Stimulated activated CD4-positive, alpha-beta T cell treated with anti-CD3 and anti-CD28 coated beads, Interleukin-15, amount 100 ng/mL, for 48 hours (primary cell): ENCODE results near the gene PDXDC1.
"Not testable (repeated sequence)": the region's sequence is repeated elsewhere in the genome, so short reads cannot be mapped to it uniquely, and the experiment has no call there.

ENCODE experiments used
- DNase-seq, 2 donors: peaks; one replicate each; pipeline ENCODE4 v3.0.0-alpha.2; 2020; ENCODE audit warnings: low read depth in 2 of 2

Gene PDXDC1

DNA sequence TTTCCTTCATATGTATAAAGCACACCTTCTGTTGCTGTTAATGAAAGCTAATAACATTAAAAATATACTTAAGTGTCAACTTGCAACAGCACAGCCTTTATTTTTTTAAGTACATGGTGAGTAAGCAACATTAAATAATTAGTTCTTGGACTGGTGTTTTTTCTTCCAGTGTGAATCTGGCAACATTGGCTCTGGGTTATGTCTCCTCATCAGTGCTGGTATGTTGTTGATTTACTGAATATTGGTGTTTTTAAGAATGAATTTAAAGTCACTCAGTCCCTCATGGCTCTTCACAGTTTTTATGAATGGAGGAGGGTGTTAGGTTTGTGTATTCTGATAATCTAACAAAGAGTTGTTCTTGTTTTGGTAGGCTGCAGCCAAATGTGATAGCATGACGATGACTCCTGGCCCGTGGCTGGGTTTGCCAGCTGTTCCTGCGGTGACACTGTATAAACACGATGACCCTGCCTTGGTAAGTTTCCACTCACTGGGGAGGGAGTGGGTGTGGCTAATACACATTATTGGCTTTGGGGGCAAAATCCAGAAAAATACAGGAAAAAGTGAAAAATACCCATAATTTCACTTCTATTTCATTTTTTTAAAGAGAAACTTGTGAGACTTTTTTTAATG, 42.2 kb downstream of the PDXDC1 start:
- DNase-seq = not testable (repeated sequence)

DNA sequence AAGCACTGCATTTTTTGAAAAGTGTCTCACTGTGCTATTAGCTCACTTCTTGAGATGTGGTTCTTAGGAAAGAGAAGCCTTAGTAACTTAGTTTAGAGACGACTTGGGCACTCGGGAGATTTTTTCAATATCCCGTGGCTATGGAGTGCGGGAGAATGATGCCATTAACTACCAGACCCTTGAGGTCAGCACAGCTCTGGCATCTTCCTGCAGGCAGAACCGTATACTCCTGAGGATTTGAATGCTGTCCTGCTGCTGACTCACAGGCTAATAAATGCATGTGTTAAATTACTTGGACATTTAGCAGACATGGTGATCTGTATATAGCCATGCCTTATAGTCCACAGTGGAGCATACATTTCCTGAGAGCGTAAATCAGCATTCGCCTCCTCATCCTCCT, 46.6 kb downstream of the PDXDC1 start:
- DNase-seq = not testable (repeated sequence)

DNA sequence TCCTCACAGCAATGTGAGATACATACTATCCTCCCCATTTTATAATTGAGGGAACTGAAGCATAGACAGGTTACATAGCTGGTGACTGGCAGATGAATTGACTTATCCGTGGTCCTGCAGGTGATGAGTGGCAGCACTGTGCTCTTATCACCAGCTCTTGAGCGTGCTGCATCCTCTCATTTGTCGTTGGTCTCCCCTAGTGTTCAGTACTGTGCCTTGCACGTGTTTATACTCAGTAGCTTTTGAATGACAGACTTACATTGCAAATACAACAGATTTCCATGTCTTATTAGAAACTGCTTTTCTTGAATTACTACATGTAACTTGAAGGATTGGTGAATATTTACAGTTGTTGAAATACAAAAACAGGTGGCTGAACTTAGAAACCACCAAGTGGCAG, 47.4 kb downstream of the PDXDC1 start:
- DNase-seq = peak in 1 of 2 donors; percentile 39

DNA sequence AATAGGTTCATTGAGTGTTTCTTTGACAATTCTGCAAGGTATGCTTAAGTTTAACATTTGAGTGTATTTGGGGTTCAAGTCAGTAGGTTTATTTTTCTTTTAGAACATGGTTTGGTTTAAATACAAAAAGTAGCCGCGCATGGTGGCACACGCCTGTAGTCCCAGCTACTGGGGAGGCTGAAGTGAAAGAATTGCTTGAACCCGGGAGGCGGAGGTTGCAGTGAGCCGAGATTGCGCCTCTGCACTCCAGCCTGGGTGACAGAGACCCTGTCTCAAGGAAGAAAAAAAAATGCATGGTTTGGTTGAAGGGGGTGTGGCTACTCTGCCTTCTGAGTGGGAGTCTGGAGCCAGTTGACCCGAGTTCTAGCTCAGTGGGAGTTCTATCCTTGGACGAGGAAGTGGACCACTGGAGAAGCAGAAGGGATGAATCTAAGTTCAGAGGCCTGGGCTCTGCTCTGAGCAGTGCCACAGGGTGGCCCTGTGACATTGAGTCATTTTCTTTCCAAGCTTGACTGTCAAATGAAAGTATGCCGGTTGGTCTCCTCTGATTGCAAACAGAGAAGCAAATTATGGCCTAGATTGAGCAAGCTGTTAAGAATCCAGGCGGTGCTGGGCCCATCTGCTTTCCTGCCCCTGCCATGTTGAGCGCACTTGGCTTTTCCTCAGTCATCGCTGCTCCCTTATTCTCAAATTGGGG, 48.7 kb downstream of the PDXDC1 start:
- not testable (repeated sequence) for DNase-seq

DNA sequence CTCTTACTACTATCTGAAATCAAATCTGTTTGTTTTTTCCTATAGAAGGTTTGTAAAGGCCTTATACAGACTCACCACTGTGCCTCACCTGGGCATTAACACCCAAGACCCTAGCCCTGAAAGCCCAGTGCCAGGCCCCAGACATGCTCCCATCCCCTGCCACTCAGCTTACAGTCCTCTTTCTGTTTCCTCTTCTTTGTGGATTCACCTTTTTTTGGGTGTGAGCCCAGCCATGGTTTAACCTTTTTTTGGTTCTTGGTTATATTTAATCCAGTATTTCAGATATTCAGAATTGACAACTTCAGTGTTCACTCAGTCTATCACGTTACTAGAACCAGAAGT, 50.0 kb downstream of the PDXDC1 start:
- DNase-seq = not testable (repeated sequence)

DNA sequence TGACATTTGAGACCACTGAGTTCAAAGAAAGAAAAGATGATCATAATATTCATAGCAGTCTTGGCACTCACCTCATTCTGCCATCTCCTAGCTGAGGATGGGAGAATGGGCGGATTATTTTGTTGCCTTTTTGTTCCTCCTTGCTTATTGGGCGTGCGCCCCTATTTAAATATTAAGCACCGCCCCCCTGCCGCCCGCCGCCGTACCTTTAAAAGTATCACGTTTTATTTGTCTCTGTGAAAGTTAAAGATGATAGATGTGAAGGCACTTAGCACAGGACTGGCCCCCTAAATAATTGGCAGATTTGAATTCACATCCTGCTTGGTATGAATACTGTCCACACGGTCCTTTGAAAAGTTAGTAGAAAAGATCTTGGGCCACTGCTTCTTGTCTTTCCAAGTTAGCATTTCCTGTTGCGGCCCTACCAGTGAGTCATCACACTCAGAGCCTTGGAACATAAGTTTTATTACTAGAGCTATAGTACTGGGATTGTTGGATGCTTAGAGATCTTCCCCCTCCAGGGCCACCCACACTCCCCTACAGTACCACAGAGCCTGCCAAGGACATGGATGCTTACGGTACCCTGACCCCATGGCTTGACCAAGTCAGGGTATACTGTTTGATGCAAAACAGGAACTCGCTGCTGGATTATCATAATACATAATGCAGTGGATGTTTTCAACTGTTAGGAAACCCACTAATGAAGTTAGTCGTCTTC, 50.6 kb downstream of the PDXDC1 start:
- not testable (repeated sequence) for DNase-seq

DNA sequence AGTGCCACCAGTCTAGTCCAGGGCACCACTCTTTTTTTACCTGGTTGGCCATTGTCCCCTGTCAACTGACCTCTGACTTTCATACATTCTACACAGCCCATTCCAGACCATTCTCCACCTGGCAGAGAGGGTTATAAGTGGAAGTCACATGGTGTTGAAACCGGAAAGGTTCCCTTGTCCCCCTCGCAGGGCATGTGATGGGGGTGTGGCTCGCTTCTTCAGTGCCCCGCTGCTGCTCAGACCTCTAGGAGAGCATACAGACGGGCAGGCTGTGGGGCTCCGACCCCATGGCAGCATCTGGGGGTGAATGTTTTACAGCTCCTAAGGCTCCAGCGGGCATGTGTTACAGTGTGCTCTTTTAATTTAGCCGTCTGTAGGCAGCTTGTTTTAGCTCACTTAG, 52.2 kb downstream of the PDXDC1 start:
- not testable (repeated sequence) for DNase-seq

DNA sequence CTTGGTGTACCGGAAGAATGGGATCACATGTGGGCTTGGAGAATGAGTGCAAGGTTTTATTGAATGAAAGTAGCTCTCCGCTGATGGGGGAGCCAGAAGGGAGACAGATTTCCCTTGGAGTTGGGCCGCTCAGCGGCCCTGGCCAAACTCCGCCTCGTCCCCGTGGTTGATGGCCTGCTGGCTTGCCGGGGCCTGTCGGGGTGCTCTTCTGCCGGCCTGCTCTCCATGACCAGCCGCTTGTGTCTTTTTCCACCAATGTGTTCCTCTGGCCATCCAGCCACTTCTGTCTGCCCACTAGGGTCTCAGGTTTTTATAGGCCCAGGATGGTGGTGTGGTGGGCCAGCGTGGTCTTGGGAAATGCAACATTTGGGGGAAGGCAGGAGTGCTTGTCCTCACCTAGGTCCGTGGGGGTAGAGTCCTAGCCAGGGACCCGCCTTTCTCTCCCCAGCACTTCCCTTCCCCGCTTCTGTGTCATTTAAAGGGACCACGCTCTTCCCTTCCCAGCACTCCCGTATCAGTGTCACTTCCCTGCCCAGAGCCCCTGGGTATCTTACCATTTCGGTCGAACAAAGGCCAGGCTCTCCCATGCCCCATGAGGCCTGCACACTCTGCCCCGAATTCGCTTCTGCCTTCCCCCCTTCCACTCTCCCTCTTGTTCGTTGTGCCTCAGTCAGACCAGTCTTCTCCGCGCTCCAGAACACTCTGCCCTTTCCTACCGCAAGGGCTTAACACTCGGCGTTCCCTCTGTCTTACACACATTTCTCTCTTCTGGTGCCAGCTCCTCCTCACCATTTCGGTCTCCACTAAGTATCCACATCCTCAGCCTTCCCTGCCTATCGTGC, 52.9 kb downstream of the PDXDC1 start:
- not testable (repeated sequence) for DNase-seq

DNA sequence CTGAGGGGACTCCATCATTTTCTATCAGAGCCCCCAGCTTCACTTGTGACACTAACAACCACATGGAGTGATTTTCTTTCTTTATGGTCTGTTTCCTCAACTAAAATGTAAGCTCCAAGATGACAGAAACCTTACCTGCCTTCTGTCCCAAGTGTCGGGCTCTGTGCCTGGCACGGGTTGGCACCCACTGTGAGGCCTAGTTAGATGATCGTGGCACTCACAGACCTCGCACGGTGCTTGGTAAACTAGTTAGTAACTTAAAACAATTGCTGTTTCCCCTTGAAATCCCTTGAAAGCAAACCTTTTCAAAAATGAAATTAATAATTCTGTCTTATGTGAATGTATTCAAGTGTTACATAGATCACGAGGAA, 53.5 kb downstream of the PDXDC1 start:
- DNase-seq = not testable (repeated sequence)

DNA sequence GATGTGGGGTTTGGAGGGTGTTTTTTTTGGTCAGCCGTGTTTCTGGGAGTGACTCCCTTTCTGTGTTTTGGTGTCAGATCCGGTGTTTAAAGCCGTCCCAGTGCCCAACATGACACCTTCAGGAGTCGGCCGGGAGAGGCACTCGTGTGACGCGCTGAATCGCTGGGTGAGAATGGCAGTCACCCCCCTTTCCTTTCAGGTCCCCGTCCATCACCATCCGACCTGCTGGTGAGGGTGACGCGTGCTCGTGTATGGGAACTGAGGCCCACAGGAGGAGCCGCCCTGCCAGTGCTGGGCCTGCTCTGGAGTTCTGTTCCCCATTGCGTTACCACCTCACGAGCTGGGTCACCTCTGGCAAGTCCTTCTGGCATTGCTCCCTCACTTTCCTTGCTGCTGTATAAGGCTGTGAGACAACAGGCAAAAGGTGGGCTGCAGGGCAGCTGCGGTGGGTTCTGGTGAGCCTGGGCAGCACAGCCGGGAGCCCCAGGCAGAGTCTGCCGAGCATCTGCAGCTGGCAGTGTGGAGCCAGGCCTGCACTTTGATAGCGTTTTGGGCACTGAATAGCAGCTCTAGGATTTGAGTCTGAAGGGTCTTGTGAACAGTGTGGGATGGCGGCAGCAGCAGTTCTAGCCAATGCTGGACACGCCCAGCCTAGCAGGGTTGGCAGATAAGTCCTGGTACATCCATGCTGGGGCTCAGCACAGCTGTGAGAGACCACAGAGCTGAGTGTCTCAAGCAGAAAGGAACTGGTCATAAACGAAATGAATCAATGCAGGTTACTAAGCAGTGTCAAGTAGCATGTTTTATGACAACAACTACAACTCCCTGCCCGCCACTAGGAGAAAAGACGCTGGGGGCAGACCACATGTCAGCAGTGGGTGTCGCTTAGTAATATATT, 54.2 kb downstream of the PDXDC1 start:
- not testable (repeated sequence) for DNase-seq

DNA sequence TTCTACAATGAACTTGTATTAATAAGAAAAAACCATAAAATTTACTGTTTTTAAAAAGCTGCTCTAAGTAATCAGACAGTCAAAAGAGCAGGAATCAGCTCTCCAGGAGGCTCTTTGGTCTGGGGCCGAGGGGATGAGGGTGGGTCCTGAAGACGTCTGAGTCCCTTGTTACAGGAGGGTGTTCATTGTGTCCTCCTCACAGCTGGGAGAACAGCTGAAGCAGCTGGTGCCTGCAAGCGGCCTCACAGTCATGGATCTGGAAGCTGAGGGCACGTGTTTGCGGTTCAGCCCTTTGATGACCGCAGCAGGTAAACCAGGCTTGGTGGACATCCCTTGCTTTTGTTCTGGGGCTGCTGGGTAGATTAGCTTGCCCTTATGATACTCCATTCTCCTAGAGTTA, 54.9 kb downstream of the PDXDC1 start:
- not testable (repeated sequence) for DNase-seq

DNA sequence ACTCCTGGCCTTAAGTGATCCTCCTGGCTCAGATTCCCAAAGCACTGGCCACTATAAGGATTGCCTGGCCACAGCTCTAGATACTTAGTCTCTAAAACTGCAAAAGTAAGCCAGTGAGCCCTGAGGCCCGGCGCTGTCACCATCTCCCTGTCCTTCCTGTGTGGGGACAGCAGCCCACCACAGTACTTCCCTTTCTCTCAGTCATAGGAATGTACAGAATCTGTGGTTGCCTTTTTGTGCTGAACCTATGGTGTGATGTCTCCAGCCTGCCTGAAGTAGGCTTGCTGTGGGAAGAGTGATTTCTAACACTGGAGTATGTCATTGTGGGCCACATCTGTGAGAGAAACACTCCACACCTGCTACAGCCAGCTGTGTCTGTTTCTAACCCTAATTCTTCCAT, 56.4 kb downstream of the PDXDC1 start:
- no peak for DNase-seq

DNA sequence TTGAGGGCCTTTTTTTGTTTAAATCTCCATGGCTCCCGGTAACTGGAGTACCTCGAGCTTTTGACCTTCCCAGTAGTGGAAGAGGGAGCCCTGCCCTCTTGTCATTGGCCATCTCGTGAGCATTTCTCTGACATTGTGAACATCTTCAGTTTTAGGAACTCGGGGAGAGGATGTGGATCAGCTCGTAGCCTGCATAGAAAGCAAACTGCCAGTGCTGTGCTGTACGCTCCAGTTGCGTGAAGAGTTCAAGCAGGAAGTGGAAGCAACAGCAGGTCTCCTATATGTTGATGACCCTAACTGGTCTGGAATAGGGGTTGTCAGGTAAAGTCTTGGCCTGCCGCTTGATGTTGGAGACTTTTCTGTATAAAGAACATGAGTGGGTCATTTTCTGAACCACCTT, 56.8 kb downstream of the PDXDC1 start:
- no peak for DNase-seq

DNA sequence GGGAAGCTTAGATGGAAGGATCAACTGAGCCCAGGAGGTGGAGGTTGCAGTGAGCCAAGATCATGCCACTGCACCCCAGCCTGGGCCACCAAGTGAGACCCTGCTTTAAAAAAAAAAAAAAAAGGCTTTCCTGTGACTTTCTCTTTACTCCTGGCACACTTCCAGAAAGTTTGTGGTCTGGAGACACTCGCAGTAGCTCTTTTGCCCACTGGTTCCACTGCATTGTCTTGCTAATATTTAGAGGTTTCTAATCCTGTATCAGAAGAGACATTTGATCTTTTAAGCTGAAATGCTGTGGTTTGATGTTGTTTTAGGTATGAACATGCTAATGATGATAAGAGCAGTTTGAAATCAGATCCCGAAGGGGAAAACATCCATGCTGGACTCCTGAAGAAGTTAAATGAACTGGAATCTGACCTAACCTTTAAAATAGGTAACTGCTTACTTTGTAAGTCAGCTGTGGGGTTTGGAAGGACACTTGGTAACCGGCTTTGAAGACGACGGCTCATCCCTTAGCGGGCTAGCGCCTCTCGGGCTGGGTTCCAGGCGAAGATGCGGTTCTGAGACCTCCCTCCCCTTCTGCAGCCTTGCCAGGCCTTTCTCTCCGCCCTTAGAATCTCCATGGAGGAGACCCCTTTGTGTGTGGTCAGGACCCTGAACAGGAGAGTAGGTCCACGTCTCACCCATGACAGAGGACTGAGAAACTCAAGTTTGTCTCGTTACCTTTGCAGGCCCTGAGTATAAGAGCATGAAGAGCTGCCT, 57.9 kb downstream of the PDXDC1 start:
- no peak for DNase-seq

DNA sequence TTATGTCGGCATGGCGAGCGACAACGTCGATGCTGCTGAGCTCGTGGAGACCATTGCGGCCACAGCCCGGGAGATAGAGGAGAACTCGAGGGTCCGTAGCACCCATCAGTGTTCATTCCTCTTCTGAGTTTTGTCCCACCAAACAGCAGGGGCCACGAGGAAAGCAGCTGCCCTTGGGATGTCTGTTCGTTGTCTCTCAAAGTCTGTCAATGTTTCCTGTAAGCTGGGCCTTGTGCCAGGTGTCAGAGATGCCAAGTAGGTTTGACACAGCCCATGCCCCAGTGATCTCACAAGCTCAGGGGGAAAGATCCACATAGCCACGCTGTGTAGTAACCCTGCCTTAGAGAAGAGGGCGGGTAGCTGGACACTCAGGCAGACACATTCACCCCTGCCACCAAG, 58.5 kb downstream of the PDXDC1 start:
- DNase-seq = no peak

DNA sequence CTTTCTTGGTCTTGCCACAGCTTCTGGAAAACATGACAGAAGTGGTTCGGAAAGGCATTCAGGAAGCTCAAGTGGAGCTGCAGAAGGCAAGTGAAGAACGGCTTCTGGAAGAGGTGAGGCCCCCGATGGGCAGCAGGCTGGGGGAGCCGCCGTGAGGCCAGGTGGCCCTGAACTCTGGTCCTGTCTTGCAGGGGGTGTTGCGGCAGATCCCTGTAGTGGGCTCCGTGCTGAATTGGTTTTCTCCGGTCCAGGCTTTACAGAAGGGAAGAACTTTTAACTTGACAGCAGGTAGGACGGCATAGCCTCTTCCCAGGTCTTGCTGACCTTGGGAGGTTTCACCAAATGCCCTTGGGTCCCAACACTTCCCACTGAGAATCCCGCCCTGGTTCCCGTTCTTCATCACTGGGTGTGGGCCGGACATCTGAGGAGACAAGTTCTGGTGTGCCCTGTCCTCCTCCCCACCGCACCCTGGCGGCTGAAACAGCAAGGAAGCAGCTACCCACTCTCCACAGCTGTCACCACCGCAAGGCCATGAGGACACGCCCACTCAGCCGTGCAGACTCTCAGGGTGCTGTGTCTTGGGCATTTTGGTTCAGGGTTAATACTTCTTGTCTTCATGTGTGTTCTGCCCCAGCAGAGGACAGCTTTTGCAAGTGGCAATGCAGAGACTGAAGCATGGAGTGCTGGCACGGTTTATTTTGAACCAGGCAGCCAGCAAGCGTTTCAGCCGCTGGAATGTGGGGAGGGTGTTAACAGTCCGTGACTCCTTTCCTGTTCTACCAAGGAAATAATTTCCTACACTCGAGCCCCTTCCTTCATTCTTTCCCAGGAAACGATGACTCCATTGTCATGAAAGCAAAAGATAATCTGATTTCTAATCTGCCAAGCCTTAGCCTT, 59.7 kb downstream of the PDXDC1 start:
- DNase-seq = no peak

DNA sequence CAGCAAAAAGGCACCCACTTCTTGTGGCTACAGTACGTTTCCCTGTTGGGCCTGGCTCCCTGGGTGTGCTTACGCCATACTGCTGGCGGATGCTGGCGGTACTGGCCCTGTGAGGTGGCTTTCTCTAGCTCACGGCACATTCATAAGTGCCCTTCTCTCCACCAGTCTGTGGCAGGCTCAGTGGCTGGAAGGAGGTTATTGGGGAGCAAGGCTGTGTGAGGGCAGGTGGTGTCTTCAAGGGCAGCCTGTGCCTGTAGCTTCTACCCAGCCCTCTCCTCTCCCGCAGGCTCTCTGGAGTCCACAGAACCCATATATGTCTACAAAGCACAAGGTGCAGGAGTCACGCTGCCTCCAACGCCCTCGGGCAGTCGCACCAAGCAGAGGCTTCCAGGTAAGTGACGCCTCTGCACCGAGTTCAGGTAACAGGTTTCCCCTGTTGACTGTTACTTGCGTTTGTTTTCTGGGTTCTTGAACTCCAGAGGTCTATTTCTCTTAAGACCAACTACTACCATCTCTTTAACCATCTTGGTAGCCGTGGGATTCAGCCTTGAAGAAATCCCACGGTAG, 60.4 kb downstream of the PDXDC1 start:
- DNase-seq = no peak

DNA sequence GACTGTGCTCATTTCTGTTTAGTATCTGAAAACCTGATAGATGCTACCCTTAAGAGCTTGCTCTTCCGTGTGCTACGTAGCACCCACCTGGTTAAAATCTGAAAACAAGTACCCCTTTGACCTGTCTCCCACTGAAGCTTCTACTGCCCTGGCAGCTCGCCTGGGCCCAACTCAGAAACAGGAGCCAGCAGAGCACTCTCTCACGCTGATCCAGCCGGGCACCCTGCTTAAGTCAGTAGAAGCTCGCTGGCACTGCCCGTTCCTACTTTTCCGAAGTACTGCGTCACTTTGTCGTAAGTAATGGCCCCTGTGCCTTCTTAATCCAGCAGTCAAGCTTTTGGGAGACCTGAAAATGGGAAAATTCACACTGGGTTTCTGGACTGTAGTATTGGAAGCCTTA, 62.2 kb downstream of the PDXDC1 start:
- DNase-seq = no peak

DNA sequence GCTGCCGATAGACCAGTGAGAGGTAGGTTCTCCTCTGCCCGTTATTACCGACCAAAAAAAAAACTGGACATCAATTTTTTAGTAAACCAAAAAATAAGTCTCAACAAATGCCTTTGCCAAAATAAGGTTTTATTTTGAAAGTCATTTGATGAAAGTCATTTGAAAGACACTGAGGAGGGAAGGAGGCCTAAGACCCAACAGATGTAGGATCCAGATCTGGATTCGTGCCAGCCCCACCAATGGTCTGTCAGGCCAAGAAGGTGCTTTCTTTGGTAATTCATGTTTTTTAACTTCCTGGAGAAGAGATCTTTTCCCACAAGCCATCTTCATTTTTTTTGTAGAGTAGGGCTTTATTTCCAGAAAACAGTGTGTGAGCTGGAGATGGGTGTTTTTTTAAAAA, 62.9 kb downstream of the PDXDC1 start:
- DNase-seq = no peak
